HG02943 (cell line): Measurements from ENCODE around the gene XIRP2.

Source experiments
- ATAC-seq: cut with Tn5 transposase; IDR thresholded peaks from one replicate; pipeline ENCODE4 v1.9.1; 2021; ENCODE audit warnings: mild to moderate bottlenecking, low read depth, moderate library complexity; ENCODE audit not compliant: unreplicated experiment

XIRP2 gene

DNA sequence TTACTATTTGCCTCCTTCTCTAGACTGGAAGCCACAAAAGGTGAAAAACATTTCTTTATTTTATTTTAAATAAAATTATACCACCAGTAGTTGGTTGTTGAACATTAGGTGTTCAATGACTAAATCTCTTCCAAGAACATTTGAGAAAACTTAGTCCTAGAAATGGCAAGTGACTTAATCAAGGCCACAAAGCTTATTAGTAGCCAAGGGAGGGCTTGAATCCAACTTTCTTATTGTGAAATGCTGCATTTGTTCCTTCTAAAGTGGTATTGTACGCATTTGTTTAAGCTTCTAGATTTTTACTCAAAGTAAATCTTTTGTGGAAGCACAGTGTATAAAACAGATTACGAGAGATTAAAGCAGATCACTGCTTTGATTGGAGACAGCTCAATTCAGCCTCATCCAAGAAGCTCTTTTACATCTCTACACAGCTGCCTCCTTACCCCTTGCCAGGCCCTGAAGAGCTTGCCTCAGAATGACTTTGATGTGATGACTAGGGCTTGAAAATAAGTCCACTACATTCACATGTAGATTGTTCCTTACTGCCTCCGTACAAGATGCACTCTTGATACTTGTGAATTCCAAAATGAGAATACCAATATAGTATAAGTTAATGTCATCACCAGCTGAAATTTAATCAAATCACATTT lies 244.8 kb downstream of the XIRP2 start:
- no peak for ATAC-seq

- no peak for ATAC-seq
Measured at GRCh38 chr2:167133614-167134013, 245.3 kb downstream of the XIRP2 start.

- no peak for ATAC-seq
Measured at GRCh38 chr2:167134381-167135072, 246.2 kb downstream of the XIRP2 start.

- ATAC-seq: no peak
Measured at GRCh38 chr2:167135706-167136105, 247.4 kb downstream of the XIRP2 start.

- no peak for ATAC-seq
Measured at GRCh38 chr2:167136879-167137596, 248.8 kb downstream of the XIRP2 start.

- ATAC-seq: no peak
Measured at GRCh38 chr2:167140330-167140729, 252.1 kb downstream of the XIRP2 start.

DNA sequence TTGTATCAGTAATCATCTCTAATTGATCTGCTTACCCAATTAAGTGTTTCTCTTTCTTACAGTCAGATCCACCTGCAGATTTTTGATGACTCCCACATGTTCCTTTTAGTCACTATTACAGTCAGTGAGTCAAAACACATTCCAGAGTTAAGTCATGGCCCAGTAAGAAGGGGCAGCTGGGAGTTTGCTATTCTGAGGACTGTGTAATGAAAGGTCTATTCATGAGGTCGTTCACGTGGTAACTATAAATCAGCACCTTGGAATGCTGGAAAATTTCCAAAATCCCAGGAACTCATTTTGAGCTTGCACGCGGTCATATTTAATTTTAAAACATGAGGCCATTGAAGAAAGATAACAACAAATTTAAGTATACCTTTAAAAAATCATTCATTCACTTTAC lies 252.5 kb downstream of the XIRP2 start:
- ATAC-seq: no peak

DNA sequence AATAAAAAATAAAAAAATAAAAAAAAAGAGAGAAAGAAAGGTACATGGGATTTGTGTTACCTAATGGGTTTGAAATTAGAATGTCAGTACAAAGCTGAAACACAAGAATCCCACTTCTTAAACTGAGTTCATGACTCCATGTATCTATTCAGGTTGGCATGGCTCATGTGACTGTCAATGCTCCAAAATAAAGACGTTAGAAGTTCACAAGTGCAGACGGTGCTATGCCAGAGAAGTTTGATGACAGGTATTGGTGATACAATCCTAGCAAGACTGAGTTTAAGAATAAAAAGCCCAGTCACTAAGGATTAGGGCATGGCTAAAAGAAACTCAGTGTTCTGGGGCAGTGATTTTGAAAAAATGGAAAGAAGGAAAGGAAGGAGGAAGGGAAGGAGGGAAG lies 254.3 kb downstream of the XIRP2 start:
- ATAC-seq: no peak

- ATAC-seq: no peak
Measured at GRCh38 chr2:167144179-167144898, 256.1 kb downstream of the XIRP2 start.

- ATAC-seq: no peak
Measured at GRCh38 chr2:167147271-167147941, 259.1 kb downstream of the XIRP2 start.

DNA sequence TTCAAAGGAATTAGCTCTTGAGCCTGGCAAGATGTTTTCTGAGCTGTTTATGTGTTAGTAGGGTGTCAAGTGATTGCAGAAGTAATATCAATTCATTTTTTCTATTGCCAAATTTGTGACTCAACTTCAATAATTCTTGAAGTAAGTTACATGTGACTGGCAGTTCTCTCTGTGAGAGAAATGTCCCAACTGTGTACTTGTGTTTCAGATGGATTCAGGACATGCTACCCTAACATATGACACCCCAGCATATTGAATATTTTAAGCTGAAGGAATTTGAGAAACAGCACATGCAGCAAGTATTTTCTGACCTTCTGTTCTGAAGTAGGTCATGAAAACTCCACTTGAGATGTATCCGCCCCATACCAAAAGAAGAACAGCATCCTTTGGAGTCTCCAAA lies 263.6 kb downstream of the XIRP2 start:
- no peak for ATAC-seq

GRCh38 chr2:167157523-167157922 lies 269.2 kb downstream of the XIRP2 start:
- ATAC-seq: no peak

GRCh38 chr2:167177196-167177595 lies 288.9 kb downstream of the XIRP2 start:
- ATAC-seq: no peak

DNA sequence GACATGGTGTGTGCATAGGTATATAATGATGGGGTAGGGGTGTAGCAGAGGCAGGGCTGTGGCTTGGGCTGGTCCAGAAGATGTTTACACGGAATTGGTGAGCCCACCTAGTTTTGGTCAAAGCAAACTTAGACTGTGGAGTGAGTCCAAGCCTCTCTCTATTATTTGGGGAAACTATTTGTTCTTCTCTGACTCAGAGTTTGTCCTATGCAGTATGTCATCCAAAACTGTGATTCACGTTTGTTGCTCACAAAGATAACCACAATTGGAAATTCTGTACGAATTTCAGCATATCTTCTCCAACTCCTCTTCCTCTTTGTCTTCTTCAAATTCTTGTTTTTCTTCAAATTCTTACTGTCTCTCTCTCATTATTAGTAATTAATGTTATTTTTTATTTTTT lies 292.9 kb downstream of the XIRP2 start:
- no peak for ATAC-seq

GRCh38 chr2:167181688-167182087 lies 293.4 kb downstream of the XIRP2 start:
- ATAC-seq: no peak

DNA sequence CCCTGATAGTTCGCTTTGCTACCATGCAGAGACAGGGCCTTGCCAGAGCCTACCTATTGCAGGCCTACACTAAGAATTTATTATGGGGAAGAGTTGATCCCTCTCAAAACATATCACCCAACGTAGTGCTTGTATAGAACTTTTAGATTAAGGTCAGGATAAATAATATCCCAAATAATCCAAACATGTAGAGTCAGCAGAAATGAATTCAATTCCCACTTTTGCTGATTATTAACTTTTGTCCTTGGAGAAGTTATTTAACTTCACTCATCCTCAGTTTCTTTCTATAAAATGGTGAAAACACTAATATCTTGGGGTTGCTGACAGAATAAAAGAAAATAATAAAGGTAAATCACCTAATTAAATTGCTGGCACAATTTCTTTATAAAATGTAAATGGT lies 294.1 kb downstream of the XIRP2 start:
- no peak for ATAC-seq

DNA sequence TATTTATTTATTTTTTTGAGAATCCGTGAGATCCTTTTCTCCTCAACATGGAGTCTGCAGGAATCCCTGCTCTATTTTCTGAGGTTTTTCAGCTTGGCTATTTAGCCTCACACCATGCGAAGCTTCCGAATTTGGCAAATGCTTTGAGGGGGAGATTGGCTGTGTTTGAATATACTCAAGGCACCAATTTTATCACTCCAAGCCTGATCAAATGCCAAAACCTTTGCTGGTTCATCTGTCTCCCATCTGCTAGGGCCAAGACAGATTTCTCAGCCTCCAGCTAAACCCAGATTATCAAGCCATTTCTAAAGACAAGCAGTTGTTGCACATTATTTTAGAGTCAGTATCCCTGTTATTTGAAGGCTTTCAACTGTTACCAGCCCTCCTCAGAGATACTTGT lies 295.7 kb downstream of the XIRP2 start:
- ATAC-seq: no peak

DNA sequence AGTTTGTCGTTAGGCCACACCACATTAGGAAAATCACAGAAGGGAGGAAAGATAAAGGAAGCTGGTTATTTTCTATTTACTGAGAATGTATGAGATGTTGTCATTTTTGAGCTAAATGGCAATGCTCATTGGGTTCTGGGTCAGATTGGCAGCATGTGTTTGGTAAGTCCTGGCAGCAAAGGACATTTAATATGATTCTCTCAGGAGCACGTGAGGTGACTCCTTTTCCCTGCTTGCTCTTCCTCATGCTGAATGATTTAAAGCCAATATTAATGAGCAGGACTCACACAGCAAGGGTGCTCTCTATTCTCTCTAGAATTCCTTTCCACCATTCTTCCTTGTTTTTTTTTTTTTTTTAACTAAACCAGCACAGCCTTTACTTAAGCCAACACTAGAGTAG lies 298.2 kb downstream of the XIRP2 start:
- no peak for ATAC-seq

- ATAC-seq: no peak
Measured at GRCh38 chr2:167187049-167187727, 298.9 kb downstream of the XIRP2 start.
